Rectal smooth muscle tissue (tissue), 1 donor: ENCODE results near the gene PRM3.

ENCODE experiments used
- H3K27ac ChIP-seq: one replicate; pipeline ENCODE4 v1.7.0; 2013; ENCODE audit warnings: low read depth, low read length, inconsistent platforms
- H3K27me3 ChIP-seq: one replicate; pipeline ENCODE4 v1.7.0; 2013; ENCODE audit warnings: low read length; ENCODE audit not compliant: control insufficient read depth, insufficient read depth
- H3K36me3 ChIP-seq: one replicate; pipeline ENCODE4 v1.7.0; 2013; ENCODE audit warnings: low read length; ENCODE audit not compliant: control insufficient read depth, insufficient read depth
- H3K4me1 ChIP-seq: one replicate; pipeline ENCODE4 v1.7.0; 2013; ENCODE audit warnings: low read length; ENCODE audit not compliant: control insufficient read depth, insufficient read depth
- H3K4me3 ChIP-seq: one replicate; pipeline ENCODE4 v1.7.0; 2013; ENCODE audit warnings: low read length
- H3K9ac ChIP-seq: one replicate; pipeline ENCODE4 v1.7.0; 2013; ENCODE audit warnings: low read length

The PRM3 gene

DNA sequence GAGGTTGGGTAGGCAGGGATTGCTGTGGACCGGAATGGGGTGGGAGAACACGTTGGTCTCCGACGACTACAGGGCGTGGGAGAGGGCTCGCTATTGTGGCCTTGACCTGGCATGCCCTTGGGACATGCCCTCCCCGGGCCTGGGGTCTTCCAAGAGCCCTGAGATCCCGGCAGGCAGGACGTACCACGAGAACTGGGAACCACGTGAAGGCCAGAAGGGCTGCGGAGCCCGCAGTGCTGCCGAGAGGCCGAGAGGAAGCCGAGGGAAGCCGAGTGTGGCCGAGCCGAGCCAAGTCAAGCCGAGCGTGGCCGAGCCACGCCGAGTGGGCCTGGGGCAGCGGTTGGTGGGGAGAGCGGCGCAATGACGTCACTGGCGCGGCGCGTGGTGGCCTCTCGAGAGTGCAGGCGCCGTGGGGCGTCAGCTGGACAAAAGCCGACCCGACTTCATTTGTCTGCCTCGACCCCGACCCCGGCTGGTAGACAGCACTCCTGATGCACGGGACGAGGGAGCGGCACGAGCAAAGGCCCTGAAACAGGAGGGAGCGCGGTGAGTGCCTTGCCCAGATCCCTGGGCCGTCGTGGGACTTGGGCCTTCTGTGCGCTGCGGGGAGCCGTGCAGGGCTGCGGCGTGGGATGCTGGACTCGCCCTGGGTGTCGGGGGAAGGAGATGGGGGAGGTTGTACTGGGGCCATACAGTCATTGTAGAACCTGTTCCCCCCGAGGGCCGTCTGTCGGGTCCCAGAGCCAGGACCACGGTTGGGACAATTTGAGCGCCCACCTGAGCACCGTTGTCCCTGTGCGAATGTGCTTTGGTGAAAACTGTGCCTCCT, 24.0 kb downstream of the PRM3 start:
- Histone ChIP-seq H3K27ac (no peak overlapping the region), H3K4me3 (no peak overlapping the region)

DNA sequence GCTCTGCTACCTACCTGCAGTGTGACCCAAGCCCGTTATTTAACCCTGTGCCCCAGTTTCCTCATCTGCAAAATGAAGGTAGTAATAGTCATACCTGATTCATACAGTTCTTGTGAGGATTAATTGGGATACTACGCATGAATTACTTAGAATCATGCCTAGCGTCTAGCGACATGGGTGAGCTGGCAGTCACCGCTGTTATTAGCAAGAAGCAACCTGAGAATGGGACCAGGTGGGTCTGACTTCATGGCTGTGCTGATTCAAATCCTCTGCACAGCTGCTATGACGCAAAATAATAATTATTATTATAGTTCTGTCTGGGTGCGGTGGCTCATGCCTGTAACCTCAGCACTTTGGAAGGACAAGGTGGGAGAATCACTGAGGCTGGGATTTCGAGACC, 25.3 kb downstream of the PRM3 start:
- H3K27me3 ChIP-seq = no peaks in the 10 kb centered on the region
- H3K9ac ChIP-seq = no peak overlapping the region
- no peak overlapping the region for H3K27ac ChIP-seq
- no peaks in the 10 kb centered on the region for H3K36me3 ChIP-seq
- no peaks in the 10 kb centered on the region for H3K4me1 ChIP-seq
- no peak overlapping the region for H3K4me3 ChIP-seq

More for the DNA sequence above, 24.0 kb downstream of the PRM3 start:
- no peak overlapping the region for H3K9ac ChIP-seq
- H3K27me3 ChIP-seq = no peaks in the 10 kb centered on the region
- no peaks in the 10 kb centered on the region for H3K4me1 ChIP-seq
- H3K36me3 ChIP-seq = no peaks in the 10 kb centered on the region

DNA sequence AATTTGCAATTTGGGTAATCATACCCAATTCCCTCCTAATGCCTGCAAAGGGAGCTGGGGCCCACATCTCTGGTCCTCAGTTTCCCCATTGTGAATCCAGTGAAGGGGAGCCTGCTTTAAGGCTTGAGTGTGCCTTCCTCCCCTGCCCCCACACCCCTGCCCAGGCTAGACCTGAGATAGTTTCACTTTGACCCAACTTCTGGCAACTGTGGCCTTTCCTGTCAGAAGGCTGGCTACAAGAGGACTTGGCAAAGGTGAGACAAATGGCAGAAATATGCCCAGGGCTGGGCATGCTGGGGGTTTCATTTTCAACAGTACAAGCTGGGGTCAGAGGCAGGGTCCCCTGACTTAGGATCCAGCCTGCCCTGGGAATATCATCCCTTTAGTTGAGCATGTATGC, 27.4 kb downstream of the PRM3 start:
- H3K27me3 ChIP-seq = no peaks in the 10 kb centered on the region
- H3K27ac ChIP-seq = no peak overlapping the region
- no peaks in the 10 kb centered on the region for H3K4me1 ChIP-seq
- H3K9ac ChIP-seq = no peak overlapping the region
- no peak overlapping the region for H3K4me3 ChIP-seq
- no peaks in the 10 kb centered on the region for H3K36me3 ChIP-seq

DNA sequence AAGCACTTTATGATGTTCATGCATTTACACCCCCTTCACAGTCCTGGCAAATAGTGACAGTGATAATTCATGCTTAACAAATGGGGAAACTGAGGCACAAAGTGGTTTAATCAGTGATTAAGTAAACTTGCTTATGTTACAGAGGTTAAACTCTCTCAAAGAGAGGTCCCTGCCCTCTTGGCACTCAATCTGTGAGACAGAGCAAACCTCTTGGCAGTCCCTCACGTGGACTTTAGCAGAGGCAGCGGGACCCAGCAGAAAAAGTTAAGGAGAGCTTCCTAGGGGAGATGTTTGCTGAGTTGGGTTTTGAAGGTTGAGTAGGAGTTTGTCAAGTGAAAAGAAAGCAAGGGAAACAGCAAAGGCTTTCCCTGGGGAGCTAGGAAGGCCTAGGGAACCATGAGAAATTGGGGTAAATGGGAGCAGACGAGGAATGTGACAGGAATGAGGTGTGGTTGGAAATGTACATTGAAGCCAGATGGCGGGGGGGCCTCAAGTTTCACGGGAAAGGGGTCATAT, 28.1 kb downstream of the PRM3 start:
- Histone ChIP-seq H3K9ac (no peak overlapping the region), H3K4me3 (no peak overlapping the region), H3K27me3 (no peaks in the 10 kb centered on the region), H3K36me3 (no peaks in the 10 kb centered on the region), H3K27ac (no peak overlapping the region), H3K4me1 (no peaks in the 10 kb centered on the region)

DNA sequence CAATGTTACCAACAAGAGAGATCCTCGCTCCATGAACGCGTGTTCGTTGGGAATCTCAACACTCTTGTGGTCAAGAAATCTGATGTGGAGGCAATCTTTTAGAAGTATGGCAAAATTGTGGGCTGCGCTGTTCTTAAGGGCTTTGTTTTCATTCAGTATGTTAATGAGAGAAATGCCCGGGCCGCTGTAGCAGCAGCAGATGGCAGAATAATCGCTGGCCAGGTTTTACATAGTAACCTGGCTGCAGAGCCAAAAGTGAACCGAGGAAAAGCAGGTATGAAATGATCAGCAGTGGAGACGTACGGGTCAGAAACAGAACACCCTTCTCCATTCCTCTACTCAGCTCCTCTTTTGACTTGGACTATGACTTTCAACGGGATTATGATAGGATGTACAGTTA, 30.8 kb downstream of the PRM3 start:
- Histone ChIP-seq H3K27ac (no peak overlapping the region), H3K27me3 (no peaks in the 10 kb centered on the region), H3K4me3 (no peak overlapping the region), H3K4me1 (no peaks in the 10 kb centered on the region), H3K36me3 (no peaks in the 10 kb centered on the region), H3K9ac (no peak overlapping the region)

DNA sequence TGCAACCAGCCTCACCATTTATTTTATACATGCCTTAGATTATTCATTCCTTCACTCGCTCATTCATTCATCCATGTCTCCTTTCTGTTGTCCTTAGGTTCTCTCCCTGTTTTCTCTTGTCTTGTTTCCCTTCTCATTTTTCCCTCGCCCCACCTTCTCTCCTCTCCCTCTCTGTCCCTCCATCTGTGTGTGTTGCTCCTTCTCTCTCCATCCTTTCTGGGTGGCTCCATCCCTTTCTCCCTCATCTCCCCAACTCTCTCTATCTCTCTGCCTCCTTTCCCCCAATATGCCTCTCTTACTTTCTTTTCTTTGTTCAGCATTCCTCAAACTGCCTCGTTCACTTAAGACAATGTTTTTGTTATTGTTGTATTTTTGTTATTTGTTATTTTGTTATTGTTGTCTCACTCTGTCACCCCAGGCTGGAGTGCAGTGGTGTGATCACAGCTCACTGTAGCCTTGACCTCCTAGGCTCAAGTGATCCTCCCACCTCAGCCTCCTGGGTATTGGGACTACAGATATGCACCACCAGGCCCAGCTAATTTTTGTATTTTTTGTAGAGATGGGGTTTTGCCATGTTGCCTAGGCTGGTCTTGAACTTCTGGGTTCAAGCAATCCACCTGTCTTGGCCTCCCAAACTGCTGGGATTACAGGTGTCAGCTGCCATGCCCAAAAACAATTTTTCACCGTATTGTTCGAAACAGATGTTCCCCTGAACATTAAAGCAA, 31.8 kb downstream of the PRM3 start:
- no peak overlapping the region for H3K9ac ChIP-seq
- no peak overlapping the region for H3K27ac ChIP-seq
- H3K4me3 ChIP-seq = no peak overlapping the region
- no peaks in the 10 kb centered on the region for H3K36me3 ChIP-seq
- H3K4me1 ChIP-seq = no peaks in the 10 kb centered on the region
- no peaks in the 10 kb centered on the region for H3K27me3 ChIP-seq

DNA sequence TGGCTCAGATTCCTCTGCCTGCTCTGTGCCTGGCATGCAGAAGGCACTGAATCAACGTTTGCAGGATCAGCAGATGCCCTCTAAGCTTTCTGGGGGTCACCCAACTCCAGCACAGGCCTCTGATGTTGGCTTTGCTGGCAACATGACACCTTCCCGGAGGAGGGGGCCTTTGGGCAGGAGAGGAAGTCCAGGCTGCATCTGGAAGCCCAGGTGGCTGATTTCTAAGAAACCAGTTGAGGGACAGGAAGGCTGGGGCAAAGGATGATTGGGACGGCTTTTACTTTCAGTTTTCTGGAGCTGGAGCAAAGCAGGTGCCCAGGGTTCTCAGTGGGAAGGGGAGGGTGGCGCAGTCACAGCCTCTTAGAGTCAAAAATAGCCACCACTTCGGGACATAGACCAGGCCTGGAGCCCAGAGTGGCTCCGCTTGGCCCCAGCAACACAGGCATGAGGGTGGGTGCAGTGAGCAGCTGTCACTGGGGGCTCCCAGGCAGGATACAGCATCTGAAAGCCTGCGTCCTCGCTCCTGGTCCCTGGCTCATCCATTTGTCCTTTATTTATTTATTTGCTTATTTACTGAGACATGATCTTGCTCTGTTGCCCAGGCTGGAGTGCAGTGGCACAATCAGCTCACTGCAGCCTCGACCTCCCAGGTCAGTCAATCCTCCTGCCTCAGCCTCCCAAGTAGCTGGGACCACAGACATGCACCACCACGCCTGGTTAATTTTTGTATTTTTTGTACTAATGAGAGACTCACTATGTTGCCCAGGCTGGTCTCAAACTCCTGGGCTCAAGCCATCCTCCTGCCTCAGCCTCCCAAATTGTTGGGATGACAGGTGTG, 32.6 kb downstream of the PRM3 start:
- H3K27ac ChIP-seq = no peak overlapping the region

DNA sequence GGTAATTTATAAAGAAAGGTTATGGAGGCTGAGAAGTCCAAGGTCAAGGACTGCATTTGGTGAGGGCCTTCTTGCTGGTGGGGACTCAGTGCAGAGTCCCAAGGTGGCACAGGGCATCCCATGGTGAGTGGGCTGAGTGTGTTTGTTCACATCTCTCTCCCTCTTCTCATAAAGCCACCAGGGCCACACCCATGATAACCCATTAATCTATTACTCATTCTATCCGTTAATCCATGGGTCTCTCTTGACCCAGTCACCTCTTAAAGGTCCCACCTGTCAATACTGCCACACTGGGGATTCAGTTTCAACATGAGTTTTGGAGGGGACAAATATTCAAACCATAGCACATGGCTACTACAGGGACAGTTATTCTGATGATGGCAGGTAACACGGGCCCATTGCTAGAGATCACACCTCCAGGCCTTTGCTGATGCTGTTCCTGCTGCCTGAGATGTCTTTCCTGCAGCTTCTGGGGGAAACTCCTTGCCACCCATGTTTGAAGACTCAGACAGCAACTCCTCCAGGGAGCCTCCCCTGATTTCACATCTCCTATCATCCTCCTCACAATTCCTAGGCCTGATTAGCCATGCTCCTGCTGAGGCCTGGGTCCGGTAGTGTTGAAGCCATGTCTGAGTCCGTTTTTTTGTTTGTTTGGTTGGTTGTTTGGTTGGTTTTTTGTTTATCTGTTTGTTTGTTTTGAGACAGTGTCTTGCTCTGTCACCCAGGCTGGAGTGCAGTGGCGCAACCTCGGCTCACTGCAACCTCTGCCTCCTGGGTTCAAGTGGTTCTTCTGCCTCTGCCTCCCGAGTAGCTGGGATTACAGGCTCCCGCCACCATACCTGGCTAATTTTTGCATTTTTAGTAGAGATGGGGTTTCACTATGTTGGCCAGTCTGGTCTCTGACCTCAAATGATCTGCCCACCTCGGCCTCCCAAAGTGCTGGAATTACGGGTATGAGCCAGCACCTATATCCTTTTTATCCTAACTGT, 33.5 kb downstream of the PRM3 start:
- Histone ChIP-seq H3K4me1 (no peaks in the 10 kb centered on the region), H3K4me3 (no peak overlapping the region), H3K9ac (no peak overlapping the region), H3K27ac (no peak overlapping the region), H3K36me3 (no peaks in the 10 kb centered on the region), H3K27me3 (no peaks in the 10 kb centered on the region)

More for the DNA sequence above, 32.6 kb downstream of the PRM3 start:
- Histone ChIP-seq H3K36me3 (no peaks in the 10 kb centered on the region), H3K27me3 (no peaks in the 10 kb centered on the region), H3K4me3 (no peak overlapping the region), H3K9ac (no peak overlapping the region), H3K4me1 (no peaks in the 10 kb centered on the region)

DNA sequence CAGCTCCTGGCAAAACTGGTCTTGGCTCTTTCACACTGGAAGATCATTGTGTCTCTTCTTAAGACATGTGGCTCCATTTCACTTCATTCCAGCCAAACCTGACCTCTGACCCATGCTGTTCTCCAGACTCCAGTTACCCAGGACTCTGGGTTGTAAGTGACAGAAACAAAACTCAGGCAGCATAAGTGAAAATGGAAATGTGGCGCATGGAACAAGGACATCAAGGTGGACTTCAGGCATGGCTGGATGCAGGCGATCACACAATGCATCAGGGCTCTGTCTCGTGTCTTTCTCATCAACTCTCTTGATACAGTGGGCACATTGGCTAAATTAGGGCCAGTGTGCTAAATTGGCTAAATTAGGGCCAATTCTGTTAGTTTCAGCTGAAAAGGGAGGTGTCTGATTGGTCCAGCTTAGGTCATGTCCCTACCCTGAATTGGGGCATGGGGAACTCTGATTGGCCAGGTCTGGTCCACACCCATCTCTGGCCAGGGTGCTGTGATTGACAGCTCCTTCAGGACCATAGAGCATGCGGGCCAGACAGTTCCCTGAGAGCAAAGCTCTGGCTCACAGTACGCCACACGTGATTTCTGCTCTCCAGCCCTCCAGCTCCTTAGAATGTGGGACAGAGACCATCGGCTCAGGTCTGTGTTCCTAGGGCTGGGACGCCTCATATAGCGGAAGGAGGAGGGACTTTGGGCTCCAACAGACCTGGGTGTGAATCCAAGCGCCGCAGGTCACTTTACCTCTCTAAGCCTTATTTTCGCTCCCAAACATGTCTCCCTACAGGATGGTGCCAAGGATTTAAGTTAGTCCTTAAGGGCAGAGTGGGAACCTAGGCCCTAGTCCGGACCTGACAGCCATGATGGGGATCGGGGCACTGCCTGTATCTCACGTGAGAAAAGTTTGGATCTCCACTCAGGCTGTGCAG, 34.9 kb downstream of the PRM3 start:
- no peaks in the 10 kb centered on the region for H3K36me3 ChIP-seq
- no peaks in the 10 kb centered on the region for H3K4me1 ChIP-seq
- no peak overlapping the region for H3K4me3 ChIP-seq
- no peak overlapping the region for H3K27ac ChIP-seq
- no peak overlapping the region for H3K9ac ChIP-seq
- no peaks in the 10 kb centered on the region for H3K27me3 ChIP-seq

DNA sequence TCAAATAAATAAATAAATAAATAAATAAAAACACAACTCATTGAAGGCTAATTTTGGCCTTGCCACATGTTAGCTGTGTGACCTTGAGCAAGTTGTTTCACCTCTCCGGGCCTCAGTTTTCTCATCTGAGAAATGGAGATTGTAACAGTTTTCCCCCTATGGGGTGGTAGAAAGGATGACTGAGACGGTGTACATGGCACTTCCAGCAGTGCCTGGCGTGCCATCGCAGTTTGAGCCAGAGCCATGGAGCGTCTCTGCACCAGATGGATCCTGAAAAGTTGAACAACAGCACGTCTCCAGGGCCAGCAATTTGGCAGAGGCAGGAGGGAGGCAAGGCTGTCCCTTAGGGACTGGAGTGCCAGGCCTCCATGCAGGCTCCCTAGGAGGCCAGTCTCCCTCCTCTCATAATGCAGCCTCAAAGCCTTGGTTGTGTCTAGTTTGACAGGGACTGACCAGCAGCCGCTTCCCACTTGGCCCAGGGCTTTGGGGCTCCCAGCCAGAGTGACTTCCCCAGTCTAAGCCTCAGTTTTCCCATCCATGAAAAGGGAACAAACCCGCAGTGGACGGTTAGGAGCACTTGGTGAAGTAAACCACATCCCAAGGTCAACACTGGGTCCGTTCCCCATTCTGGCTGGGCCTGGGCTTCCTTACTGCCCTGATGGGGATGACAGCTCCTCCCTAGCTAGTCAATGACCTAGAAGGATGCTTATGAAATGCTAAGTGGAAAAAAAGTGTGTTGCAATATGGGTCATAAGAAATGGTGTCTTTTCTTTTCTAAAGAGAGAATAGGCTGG, 36.8 kb downstream of the PRM3 start:
- Histone ChIP-seq H3K9ac (no peak overlapping the region), H3K27me3 (no peaks in the 10 kb centered on the region), H3K36me3 (no peaks in the 10 kb centered on the region), H3K27ac (no peak overlapping the region), H3K4me3 (no peak overlapping the region), H3K4me1 (no peaks in the 10 kb centered on the region)
